ENCODE results near the gene CUBN.
A peak's percentile ranks its signal among the peaks of the same experiment; 100 is the strongest.

CUBN gene
- total RNA-seq = 0.95 to 4.2 (median 1.5) reads per million in 18 experiments

GRCh38 chr10:17129741-17130140, at the start of gene CUBN:
Gene CUBN, minus strand, starts transcription at chr10:17129811. Its CDS starts 46 bp downstream, at chr10:17129765.
- no peak for DNase-seq

- DNase-seq = no peak
Observed at GRCh38 chr10:17179002-17179401, 49.4 kb upstream of the CUBN start.

- DNase-seq = no peak
Observed at GRCh38 chr10:17178006-17178405, 48.4 kb upstream of the CUBN start.

- DNase-seq = no peak
Observed at GRCh38 chr10:17177014-17177413, 47.4 kb upstream of the CUBN start.

GRCh38 chr10:17176091-17176490, 46.5 kb upstream of the CUBN start:
- DNase-seq = peak in 1 of 2 donors; percentile 27

GRCh38 chr10:17175551-17175950, 45.9 kb upstream of the CUBN start:
- peak; percentile 34 to 38 for DNase-seq

- peak in 1 of 2 donors; percentile 28 for DNase-seq
Observed at GRCh38 chr10:17174626-17175025, 45.0 kb upstream of the CUBN start.

GRCh38 chr10:17171141-17171641, 41.6 kb upstream of the CUBN start:
- no peak for DNase-seq

GRCh38 chr10:17169803-17170202, 40.2 kb upstream of the CUBN start:
- DNase-seq = no peak

- DNase-seq = no peak
Observed at GRCh38 chr10:17166699-17167098, 37.1 kb upstream of the CUBN start.

GRCh38 chr10:17162828-17163227, 33.2 kb upstream of the CUBN start:
- DNase-seq = no peak

GRCh38 chr10:17161775-17162174, 32.2 kb upstream of the CUBN start:
- peak; percentile 37 to 69 for DNase-seq

GRCh38 chr10:17157024-17157423, 27.4 kb upstream of the CUBN start:
- no peak for DNase-seq

GRCh38 chr10:17155826-17156225, 26.2 kb upstream of the CUBN start:
- no peak for DNase-seq

- DNase-seq = no peak
Observed at GRCh38 chr10:17154116-17154515, 24.5 kb upstream of the CUBN start.

- DNase-seq = no peak
Observed at GRCh38 chr10:17153321-17153720, 23.7 kb upstream of the CUBN start.

- DNase-seq = no peak
Observed at GRCh38 chr10:17151716-17152115, 22.1 kb upstream of the CUBN start.

- peak; percentile 67 to 70 for DNase-seq
Observed at GRCh38 chr10:17147884-17148489, 18.4 kb upstream of the CUBN start.

- no peak for DNase-seq
Observed at GRCh38 chr10:17146892-17147291, 17.3 kb upstream of the CUBN start.

GRCh38 chr10:17145239-17145638, 15.6 kb upstream of the CUBN start:
- no peak for DNase-seq

- no peak for DNase-seq
Observed at GRCh38 chr10:17144757-17145156, 15.1 kb upstream of the CUBN start.

- no peak for DNase-seq
Observed at GRCh38 chr10:17144032-17144431, 14.4 kb upstream of the CUBN start.

GRCh38 chr10:17143055-17143690, 13.6 kb upstream of the CUBN start:
- DNase-seq = no peak

GRCh38 chr10:17141504-17142229, 12.1 kb upstream of the CUBN start:
- DNase-seq = no peak
